Suprapubic skin (tissue), 4 donors: ENCODE results near the gene KYNU.

Experiments used
- EP300 ChIP-seq: sonication (generic); formaldehyde crosslinking; IDR thresholded peaks from one replicate; pipeline ENCODE4 v1.6.1; 2017; ENCODE audit warnings: antibody characterized with exemption
- POLR2A ChIP-seq, 2 donors: fragments of 450-650 bp; IDR thresholded peaks; one replicate each; pipeline ENCODE4 v1.6.1; 2017; ENCODE audit warnings: antibody characterized with exemption in 2 of 2, mild to moderate bottlenecking in 2 of 2, moderate library complexity in 2 of 2
- POLR2AphosphoS5 ChIP-seq, 3 donors: sonication (generic); formaldehyde crosslinking; IDR thresholded peaks; one replicate each; pipeline ENCODE4 v1.6.1; 2017; ENCODE audit warnings: antibody characterized with exemption in 3 of 3
- TF ChIP-seq, protein P1 (sequence below), 2 donors: fragments of 200-600 bp in 1 of 2; fragments of 450-650 bp in 1 of 2; sonication (generic) in 1 of 2; IDR thresholded peaks; one replicate each; pipeline ENCODE4 v1.5.1; 2016 to 2019; ENCODE audit warnings: antibody characterized with exemption in 2 of 2, mild to moderate bottlenecking in 1 of 2, moderate library complexity in 1 of 2

DNA sequence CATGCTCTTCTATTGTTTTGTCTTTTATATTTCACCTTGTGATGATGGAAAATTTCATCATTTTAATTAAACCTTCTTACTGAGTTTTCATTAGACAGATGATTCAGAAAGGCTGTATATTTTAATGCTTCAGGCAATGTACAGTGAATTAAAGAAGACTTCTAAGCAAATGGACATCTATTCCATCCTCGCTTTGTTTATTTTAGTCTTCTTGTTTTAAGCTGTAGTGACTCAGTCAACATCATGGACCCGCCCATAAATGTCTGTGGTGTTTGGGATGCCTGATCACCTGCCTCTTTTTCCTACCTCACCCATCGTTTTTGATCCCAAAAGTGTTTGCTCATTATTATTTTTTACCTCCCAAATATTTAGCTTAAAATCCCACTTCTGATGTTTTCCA is 43.1 kb downstream of the KYNU start:
- TF ChIP-seq EP300 (no peak), POLR2A (IDR thresholded peaks at IDR 0.05) (no peak), POLR2AphosphoS5 (IDR thresholded peaks at IDR 0.05) (no peak)
- TF ChIP-seq, protein P1, sequence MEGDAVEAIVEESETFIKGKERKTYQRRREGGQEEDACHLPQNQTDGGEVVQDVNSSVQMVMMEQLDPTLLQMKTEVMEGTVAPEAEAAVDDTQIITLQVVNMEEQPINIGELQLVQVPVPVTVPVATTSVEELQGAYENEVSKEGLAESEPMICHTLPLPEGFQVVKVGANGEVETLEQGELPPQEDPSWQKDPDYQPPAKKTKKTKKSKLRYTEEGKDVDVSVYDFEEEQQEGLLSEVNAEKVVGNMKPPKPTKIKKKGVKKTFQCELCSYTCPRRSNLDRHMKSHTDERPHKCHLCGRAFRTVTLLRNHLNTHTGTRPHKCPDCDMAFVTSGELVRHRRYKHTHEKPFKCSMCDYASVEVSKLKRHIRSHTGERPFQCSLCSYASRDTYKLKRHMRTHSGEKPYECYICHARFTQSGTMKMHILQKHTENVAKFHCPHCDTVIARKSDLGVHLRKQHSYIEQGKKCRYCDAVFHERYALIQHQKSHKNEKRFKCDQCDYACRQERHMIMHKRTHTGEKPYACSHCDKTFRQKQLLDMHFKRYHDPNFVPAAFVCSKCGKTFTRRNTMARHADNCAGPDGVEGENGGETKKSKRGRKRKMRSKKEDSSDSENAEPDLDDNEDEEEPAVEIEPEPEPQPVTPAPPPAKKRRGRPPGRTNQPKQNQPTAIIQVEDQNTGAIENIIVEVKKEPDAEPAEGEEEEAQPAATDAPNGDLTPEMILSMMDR (IDR thresholded peaks at IDR 0.05): no peak
